Trophoblast cell (in vitro differentiated cells and primary cell): ENCODE results near the gene RGSL1.

Experiments
- DNase-seq, 2 donors: peaks; one replicate each; pipeline ENCODE4 v3.0.0-alpha.2; 2016
- H2AFZ ChIP-seq: 2 replicates; pipeline ENCODE4 v1.6.1; 2013; ENCODE audit warnings: low read length, moderate library complexity, mild to moderate bottlenecking; ENCODE audit not compliant: insufficient read depth, poor library complexity
- H2AK5ac ChIP-seq: 2 replicates; pipeline ENCODE4 v1.6.1; 2013; ENCODE audit warnings: mild to moderate bottlenecking, low read length
- H2BK120ac ChIP-seq: 2 replicates; pipeline ENCODE4 v1.6.1; 2013; ENCODE audit warnings: low read length, mild to moderate bottlenecking, moderate library complexity; ENCODE audit not compliant: insufficient read depth, poor library complexity
- H2BK12ac ChIP-seq: 2 replicates; pipeline ENCODE4 v1.6.1; 2013; ENCODE audit warnings: mild to moderate bottlenecking, low read length, moderate library complexity
- H2BK5ac ChIP-seq: 2 replicates; pipeline ENCODE4 v1.6.1; 2013; ENCODE audit warnings: low read length, low read depth, moderate library complexity, mild to moderate bottlenecking; ENCODE audit not compliant: poor library complexity
- H3K14ac ChIP-seq: 2 replicates; pipeline ENCODE4 v1.6.1; 2013; ENCODE audit warnings: mild to moderate bottlenecking, low read length
- H3K18ac ChIP-seq: 2 replicates; pipeline ENCODE4 v1.6.1; 2013; ENCODE audit warnings: mild to moderate bottlenecking, low read length
- H3K23ac ChIP-seq: 2 replicates; pipeline ENCODE4 v1.6.1; 2013; ENCODE audit warnings: low read length
- H3K27ac ChIP-seq: 2 replicates; pipeline ENCODE4 v1.5.1; 2013; ENCODE audit warnings: low read depth, mild to moderate bottlenecking, inconsistent platforms, low read length, moderate library complexity
- H3K27me3 ChIP-seq: 2 replicates; pipeline ENCODE4 v1.6.1; 2013; ENCODE audit warnings: inconsistent platforms, mild to moderate bottlenecking, low read length, moderate library complexity; ENCODE audit not compliant: insufficient read depth
- H3K36me3 ChIP-seq, 2 experiments: 1 replicate in 1 of 2; 2 replicates in 1 of 2; pipeline ENCODE4 v1.6.1; 2013; ENCODE audit warnings: low read length in 2 of 2, mild to moderate bottlenecking in 2 of 2, moderate library complexity in 1 of 2; ENCODE audit not compliant: insufficient read depth in 2 of 2, control insufficient read depth in 1 of 2
- H3K4ac ChIP-seq: 2 replicates; pipeline ENCODE4 v1.6.1; 2013; ENCODE audit warnings: low read depth, mild to moderate bottlenecking, low read length, moderate library complexity
- H3K4me1 ChIP-seq, 2 experiments: 1 replicate in 1 of 2; 2 replicates in 1 of 2; pipeline ENCODE4 v1.6.1; 2013; ENCODE audit warnings: low read length in 2 of 2, mild to moderate bottlenecking in 2 of 2, moderate library complexity in 1 of 2; ENCODE audit not compliant: insufficient read depth in 2 of 2, control insufficient read depth in 1 of 2
- H3K4me2 ChIP-seq: 2 replicates; pipeline ENCODE4 v1.6.1; 2013; ENCODE audit warnings: inconsistent platforms, mild to moderate bottlenecking, low read length, moderate library complexity
- H3K4me3 ChIP-seq: 2 replicates; pipeline ENCODE4 v1.5.1; 2013; ENCODE audit warnings: mild to moderate bottlenecking, low read depth, low read length, inconsistent platforms
- H3K79me1 ChIP-seq: one replicate; pipeline ENCODE4 v1.6.1; 2013; ENCODE audit warnings: low read length
- H3K79me2 ChIP-seq: 2 replicates; pipeline ENCODE4 v1.6.1; 2013; ENCODE audit warnings: low read length, mild to moderate bottlenecking; ENCODE audit not compliant: control insufficient read depth, insufficient read depth, poor library complexity
- H3K9ac ChIP-seq: 2 replicates; pipeline ENCODE4 v1.6.1; 2013; ENCODE audit warnings: mild to moderate bottlenecking, low read length
- H3K9me3 ChIP-seq: 2 replicates; pipeline ENCODE4 v1.6.1; 2013; ENCODE audit warnings: low read depth, mild to moderate bottlenecking, control low read depth, inconsistent platforms, low read length; ENCODE audit not compliant: insufficient read depth
- H4K12ac ChIP-seq: 2 replicates; pipeline ENCODE4 v1.6.1; 2013; ENCODE audit warnings: low read depth, mild to moderate bottlenecking, low read length, moderate library complexity
- H4K8ac ChIP-seq: 2 replicates; pipeline ENCODE4 v1.6.1; 2013; ENCODE audit warnings: low read depth, mild to moderate bottlenecking, low read length, moderate library complexity
- H4K91ac ChIP-seq: one replicate; pipeline ENCODE4 v1.6.1; 2013; ENCODE audit warnings: low read depth, mild to moderate bottlenecking, low read length, moderate library complexity
- WGBS: extraction: QIAGEN DNeasy Blood & Tissue Kit; methylation state at CpG from one replicate; pipeline ENCODE4 v1.1.7; 2013; ENCODE audit warnings: missing lambda C conversion rate; ENCODE audit not compliant: insufficient read length, insufficient coverage; ENCODE audit errors: extremely low coverage; 5-methylcytosine and 5-hydroxymethylcytosine counted together

Gene RGSL1

DNA sequence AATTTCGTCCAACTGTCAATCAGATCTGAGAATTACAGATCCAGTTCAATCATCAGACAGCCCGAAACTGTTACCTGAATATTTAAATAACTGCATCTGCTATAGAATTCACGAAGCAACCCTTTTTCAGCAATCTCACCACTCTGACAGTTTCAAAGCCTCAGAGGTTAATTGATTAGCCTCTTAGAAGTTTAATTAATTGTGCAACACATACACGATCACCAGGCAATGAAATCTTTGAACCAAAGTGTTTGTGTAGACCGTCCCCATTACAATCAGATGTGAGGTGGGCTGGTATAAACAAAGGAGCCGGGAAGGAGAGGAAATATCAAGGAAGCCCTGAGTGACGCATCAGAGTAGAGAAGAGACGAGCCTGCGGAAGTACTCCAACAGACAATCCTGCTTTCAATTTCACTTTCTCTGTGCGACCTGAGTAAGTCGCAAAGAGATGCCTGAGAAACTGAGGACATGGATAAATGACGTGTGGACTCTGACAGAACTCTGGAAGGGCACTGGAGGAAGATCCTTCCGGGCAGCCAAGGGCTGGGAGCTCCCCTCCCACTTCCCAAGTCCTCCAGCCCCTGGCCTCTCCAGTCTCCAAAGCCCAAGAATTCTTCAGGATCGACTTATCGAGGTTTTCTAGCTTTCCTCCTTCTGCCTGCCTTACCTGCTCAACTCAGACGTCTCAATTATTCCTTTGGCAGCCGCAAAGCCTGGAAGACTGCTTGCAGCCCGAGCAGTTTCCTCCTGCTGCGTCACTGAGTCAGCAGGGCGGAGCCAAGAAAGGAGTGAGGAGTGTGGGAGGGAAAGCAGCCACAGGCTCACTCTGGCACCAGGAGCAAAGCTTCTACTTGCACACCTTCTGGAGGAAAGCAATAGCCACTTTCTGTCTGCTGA, 138.8 kb downstream of the RGSL1 start, which contains the start of gene RNASEL:
RNASEL (minus strand) TSS at position 757 of the 897 bp plus-strand sequence. CDS start 2,450 bp downstream, outside the sequence.
- Histone ChIP-seq H4K91ac (peak within 1 kb of the TSS; percentile 41), H3K23ac (no peak within 1 kb of the TSS), H3K14ac (no peak within 1 kb of the TSS), H3K4ac (no peak within 1 kb of the TSS), H3K27me3 (no peaks in the 10 kb centered on the region), H2BK120ac (peak within 1 kb of the TSS; percentile 18), H3K4me1 (no peaks in the 10 kb centered on the region), H3K79me1 (no peaks in the 10 kb centered on the region), H3K9ac (peak within 1 kb of the TSS; percentile 11), H3K36me3 (no peaks in the 10 kb centered on the region), H3K4me2 (peak within 1 kb of the TSS; percentile 61), H3K4me3 (peak within 1 kb of the TSS; percentile 45), H4K12ac (peak within 1 kb of the TSS; percentile 45), H2AK5ac (no peak within 1 kb of the TSS), H4K8ac (peak within 1 kb of the TSS; percentile 62), H3K9me3 (no peaks in the 10 kb centered on the region), H3K18ac (no peak within 1 kb of the TSS), H2BK12ac (no peak within 1 kb of the TSS), H3K79me2 (no peaks in the 10 kb centered on the region), H2BK5ac (no peak within 1 kb of the TSS), H3K27ac (peak within 1 kb of the TSS; percentile 27), H2AFZ (peak within 1 kb of the TSS; percentile 48)
- DNase-seq, result peak; percentile 86 to 91
- no CpG with 5 or more reads among the region's 20 CpGs for WGBS

DNA sequence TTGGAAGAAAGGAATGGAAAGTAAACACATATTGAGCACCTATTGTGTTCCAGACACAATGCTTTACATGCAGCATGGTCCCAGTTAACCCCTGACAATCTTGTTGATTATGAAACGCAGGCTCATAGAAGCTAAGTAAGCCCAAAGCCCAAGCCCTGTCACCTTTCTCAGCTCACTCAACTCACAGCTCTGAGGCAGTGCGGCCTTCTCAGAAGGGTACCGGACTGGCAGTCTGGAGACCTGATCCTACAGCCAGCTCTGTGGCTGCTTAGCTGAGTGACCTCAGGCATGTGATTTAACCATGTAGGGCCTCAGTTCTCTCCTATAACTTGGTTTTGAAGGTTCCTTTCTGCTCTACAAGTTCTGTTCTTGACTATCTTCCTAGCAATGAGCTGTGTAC, 139.6 kb downstream of the RGSL1 start:
- no peaks in the 10 kb centered on the region for H3K27me3 ChIP-seq

DNA sequence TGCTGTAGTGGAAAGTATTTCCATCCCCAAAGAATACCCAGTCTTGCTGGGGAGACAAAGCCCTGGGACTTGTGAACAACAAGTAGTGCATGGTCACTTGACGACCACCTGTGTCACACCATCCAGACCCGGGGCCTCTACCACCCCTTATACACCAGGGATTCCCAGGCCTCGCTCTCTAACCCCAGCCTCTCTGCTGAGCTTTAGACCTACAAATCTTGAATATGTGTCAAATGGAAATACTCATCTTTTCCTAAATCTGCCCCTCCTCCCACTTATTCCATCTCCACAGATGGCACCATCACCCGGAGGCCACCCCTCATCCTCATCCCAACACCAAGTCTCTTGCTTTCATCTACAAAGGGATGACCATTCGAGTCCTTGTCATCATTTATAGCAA, 140.0 kb downstream of the RGSL1 start:
- no peaks in the 10 kb centered on the region for H3K36me3 ChIP-seq

More for the DNA sequence above, 139.6 kb downstream of the RGSL1 start:
- DNase-seq, result no peak
- Histone ChIP-seq H3K4ac (no peak overlapping the region), H3K79me2 (no peaks in the 10 kb centered on the region), H4K91ac (no peak overlapping the region), H2AFZ (no peak overlapping the region), H3K9ac (no peak overlapping the region), H2BK5ac (no peak overlapping the region), H3K23ac (no peak overlapping the region), H3K14ac (no peak overlapping the region), H2BK12ac (no peak overlapping the region), H3K18ac (no peak overlapping the region), H3K9me3 (no peaks in the 10 kb centered on the region), H3K27ac (no peak overlapping the region), H2AK5ac (no peak overlapping the region), H3K4me3 (no peak overlapping the region), H2BK120ac (no peak overlapping the region), H3K4me2 (no peak overlapping the region), H3K4me1 (no peaks in the 10 kb centered on the region), H4K8ac (no peak overlapping the region), H3K36me3 (no peaks in the 10 kb centered on the region), H4K12ac (no peak overlapping the region), H3K79me1 (no peaks in the 10 kb centered on the region)
- WGBS, result no CpG with 5 or more reads among the region's 3 CpGs

GRCh38 chr1:182595641-182596240, 145.8 kb downstream of the RGSL1 start:
- Histone ChIP-seq H3K27ac (no peak overlapping the region), H3K9ac (no peak overlapping the region), H4K91ac (no peak overlapping the region), H3K9me3 (peaks cover 3% of the 10 kb centered on the region), H3K4ac (no peak overlapping the region), H3K36me3 (peaks cover 13 to 19% of the 10 kb centered on the region in 2 experiments), H4K12ac (no peak overlapping the region), H3K27me3 (no peaks in the 10 kb centered on the region), H3K4me2 (no peak overlapping the region), H2BK12ac (no peak overlapping the region), H3K79me2 (peaks cover 3% of the 10 kb centered on the region), H3K79me1 (peaks cover 5% of the 10 kb centered on the region), H3K18ac (no peak overlapping the region), H2BK5ac (no peak overlapping the region), H3K23ac (no peak overlapping the region), H4K8ac (no peak overlapping the region), H3K14ac (no peak overlapping the region), H3K4me1 (peaks cover 10 to 12% of the 10 kb centered on the region in 2 experiments), H2AK5ac (no peak overlapping the region), H2AFZ (no peak overlapping the region), H3K4me3 (no peak overlapping the region), H2BK120ac (no peak overlapping the region)
- peak; percentile 82 to 95 for DNase-seq
- no CpG with 5 or more reads among the region's 4 CpGs for WGBS

More for the DNA sequence above, 140.0 kb downstream of the RGSL1 start:
- no peak overlapping the region for H3K4ac ChIP-seq
- no peak overlapping the region for H4K91ac ChIP-seq
- H3K18ac ChIP-seq, result no peak overlapping the region
- H3K4me1 ChIP-seq, result no peaks in the 10 kb centered on the region
- H4K8ac ChIP-seq, result no peak overlapping the region
- no peaks in the 10 kb centered on the region for H3K9me3 ChIP-seq
- H3K27ac ChIP-seq, result no peak overlapping the region
- H4K12ac ChIP-seq, result no peak overlapping the region
- H2BK5ac ChIP-seq, result no peak overlapping the region
- H3K27me3 ChIP-seq, result no peaks in the 10 kb centered on the region
- DNase-seq, result no peak
- H3K79me1 ChIP-seq, result no peaks in the 10 kb centered on the region
- H3K23ac ChIP-seq, result no peak overlapping the region
- H3K9ac ChIP-seq, result no peak overlapping the region
- H2AK5ac ChIP-seq, result no peak overlapping the region
- H2BK120ac ChIP-seq, result no peak overlapping the region
- H3K4me2 ChIP-seq, result no peak overlapping the region
- WGBS, result no CpG with 5 or more reads among the region's 5 CpGs
- no peak overlapping the region for H3K4me3 ChIP-seq
- H2BK12ac ChIP-seq, result no peak overlapping the region
- no peak overlapping the region for H3K14ac ChIP-seq
- no peaks in the 10 kb centered on the region for H3K79me2 ChIP-seq
- no peak overlapping the region for H2AFZ ChIP-seq
